ENCODE measurements around the gene ZNF470.

Gene ZNF470

GRCh38 chr19:56633021-56633420 is 65.8 kb downstream of the ZNF470 start:
- Histone ChIP-seq H3K4me3 (ENCODE audit: insufficient read depth, low read depth, low read length, poor library complexity, severe bottlenecking) (no peak overlapping the region), H3K4me1 (ENCODE audit: control insufficient read depth, insufficient read depth, low read length, poor library complexity, severe bottlenecking) (no peaks in the 10 kb centered on the region), H3K27me3 (replicated peaks; ENCODE audit: control insufficient read depth, insufficient read depth, low read length, poor library complexity, severe bottlenecking) (no peaks in the 10 kb centered on the region), H3K9me3 (ENCODE audit: control insufficient read depth, low read length) (peaks cover 48% of the 10 kb centered on the region), H3K36me3 (ENCODE audit: control insufficient read depth, insufficient read depth, low read length) (no peaks in the 10 kb centered on the region), H3K27ac (ENCODE audit: insufficient read depth, low read length, poor library complexity, severe bottlenecking) (no peak overlapping the region)
- no peak for DNase-seq

DNA sequence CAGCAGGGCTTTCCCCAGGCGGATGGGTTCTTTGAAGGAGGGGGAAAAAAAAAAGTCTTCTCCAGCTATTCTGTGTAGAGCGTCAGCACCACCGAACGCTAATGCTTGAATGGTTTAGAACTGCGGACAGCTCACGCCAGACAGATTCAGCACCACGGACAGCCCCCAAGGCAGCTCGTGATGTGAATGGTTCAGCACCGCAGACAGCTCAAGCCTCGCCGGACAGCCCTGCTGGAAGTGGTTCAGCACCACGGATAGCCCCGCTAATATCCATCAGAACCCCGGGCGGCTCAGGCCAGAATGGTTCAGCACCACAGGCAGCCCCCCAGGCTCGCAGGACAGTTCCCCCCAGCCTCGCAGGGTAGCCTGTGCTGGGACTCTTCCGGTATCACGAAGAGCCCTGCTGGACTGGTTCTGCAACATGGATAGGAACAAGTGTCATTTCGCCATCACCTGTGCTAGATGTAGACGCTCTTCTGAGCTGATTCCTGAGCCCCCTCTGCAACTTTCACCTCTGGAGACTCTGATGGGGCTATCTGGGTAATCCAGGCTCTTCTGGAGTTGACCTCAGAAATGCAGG is 70.8 kb downstream of the ZNF470 start:
- Histone ChIP-seq H3K36me3 (ENCODE audit: control insufficient read depth, insufficient read depth, low read length) (no peaks in the 10 kb centered on the region), H3K27me3 (replicated peaks; ENCODE audit: control insufficient read depth, insufficient read depth, low read length, poor library complexity, severe bottlenecking) (no peaks in the 10 kb centered on the region), H3K9me3 (ENCODE audit: control insufficient read depth, low read length) (peaks cover 29% of the 10 kb centered on the region), H3K4me3 (ENCODE audit: insufficient read depth, low read depth, low read length, poor library complexity, severe bottlenecking) (no peak overlapping the region), H3K27ac (ENCODE audit: insufficient read depth, low read length, poor library complexity, severe bottlenecking) (no peak overlapping the region), H3K4me1 (ENCODE audit: control insufficient read depth, insufficient read depth, low read length, poor library complexity, severe bottlenecking) (no peaks in the 10 kb centered on the region)
- DNase-seq: peak in 1 of 3 donors; percentile 1
